Uterus (tissue), 4 donors: ENCODE data around the gene RIPOR2. TPM values are rescaled to one million over a fixed set of nuclear protein-coding genes. Genes with fewer than 3 reads are reported as not detected.

ENCODE experiments used
- DNase-seq, 2 donors: peaks; one replicate each; pipeline ENCODE4 v3.0.0-alpha.2; 2019 to 2020
- H3K27ac ChIP-seq, 2 donors: fragments of 200-600 bp; sonication (generic); 1 replicate in 1 of 2; 2 replicates in 1 of 2; pipeline ENCODE4 v1.5.1; 2016 to 2018
- H3K27me3 ChIP-seq, 2 donors: fragments of 200-600 bp; sonication (generic); one replicate each; pipeline ENCODE4 v1.5.1; 2018 to 2019; ENCODE audit warnings: control low read depth in 1 of 2
- H3K36me3 ChIP-seq, 2 donors: fragments of 200-600 bp; sonication (generic); one replicate each; pipeline ENCODE4 v1.5.1; 2019; ENCODE audit warnings: control low read depth in 1 of 2
- H3K4me1 ChIP-seq, 2 donors: fragments of 200-600 bp; sonication (generic); one replicate each; pipeline ENCODE4 v1.5.1; 2018 to 2019; ENCODE audit warnings: control low read depth in 1 of 2
- H3K4me3 ChIP-seq, 2 donors: fragments of 200-600 bp; sonication (generic); 1 replicate in 1 of 2; 2 replicates in 1 of 2; pipeline ENCODE4 v1.5.1; 2018 to 2019; ENCODE audit warnings: mild to moderate bottlenecking in 1 of 2
- H3K9me3 ChIP-seq, 2 donors: fragments of 200-600 bp; sonication (generic); one replicate each; pipeline ENCODE4 v1.5.1; 2019; ENCODE audit warnings: control low read depth in 1 of 2
- CTCF ChIP-seq, 4 experiments: fragments of 200-600 bp in 2 of 4; fragments of 450-650 bp in 2 of 4; sonication (generic) in 2 of 4; IDR thresholded peaks; one replicate each; pipeline ENCODE4 v1.5.1; 2016 to 2019; ENCODE audit warnings: antibody characterized with exemption in 4 of 4, mild to moderate bottlenecking in 2 of 4, moderate library complexity in 1 of 4
- POLR2A ChIP-seq, 2 donors: fragments of 450-650 bp; IDR thresholded peaks; one replicate each; pipeline ENCODE4 v1.6.1; 2016; ENCODE audit warnings: antibody characterized with exemption in 2 of 2, mild to moderate bottlenecking in 1 of 2, moderate library complexity in 1 of 2
- intact Hi-C: fragments of 100-400 bp; cut with DNase I; formaldehyde crosslinking; loops from one replicate; pipeline ENCODE4 v1.15.1; 2023; ENCODE audit warnings: low total_unique reads
- total RNA-seq, 4 donors: library from RNA; depleted of rRNA in 3 of 4; stranded (reverse); fragments of >200 nt in 3 of 4; gene quantifications; one replicate each; pipeline versions ENCODE4 v1.1.0 to v1.2.4, GENCODE V29; 2014 to 2023
- donor health status: DM: yes; HTN: yes; CAD: no.

The RIPOR2 gene
- total RNA-seq, 4 donors from 2014 or later = 29.0 to 106 (median 80.4) TPM

- Histone ChIP-seq H3K4me3 (no peak overlapping the region), H3K9me3 (no peaks in the 10 kb centered on the region), H3K36me3 (no peaks in the 10 kb centered on the region), H3K4me1 (no peaks in the 10 kb centered on the region), H3K27ac (no peak overlapping the region), H3K27me3 (no peaks in the 10 kb centered on the region)
- TF ChIP-seq CTCF (IDR thresholded peaks at IDR 0.05) (no peak), POLR2A (IDR thresholded peaks at IDR 0.05) (no peak)
- intact Hi-C loops = no loop called here
- no peak for DNase-seq
These were observed 113.1 kb downstream of the RIPOR2 start for GRCh38 chr6:24822696-24823095.

- H3K4me3 ChIP-seq = no peak overlapping the region
- H3K4me1 ChIP-seq = no peaks in the 10 kb centered on the region
- no peak for DNase-seq
- TF ChIP-seq POLR2A (IDR thresholded peaks at IDR 0.05) (no peak), CTCF (IDR thresholded peaks at IDR 0.05) (no peak)
- H3K9me3 ChIP-seq = no peaks in the 10 kb centered on the region
- intact Hi-C loops = no loop called here
- H3K27ac ChIP-seq = no peak overlapping the region
- H3K36me3 ChIP-seq = no peaks in the 10 kb centered on the region
- no peaks in the 10 kb centered on the region for H3K27me3 ChIP-seq
These were observed 113.8 kb downstream of the RIPOR2 start for GRCh38 chr6:24821860-24822444.

GRCh38 chr6:24818346-24818745, 117.4 kb downstream of the RIPOR2 start:
- H3K27ac ChIP-seq = no peak overlapping the region
- no peak for TF ChIP-seq POLR2A (IDR thresholded peaks at IDR 0.05)
- no peak for TF ChIP-seq CTCF (IDR thresholded peaks at IDR 0.05)
- H3K27me3 ChIP-seq = no peaks in the 10 kb centered on the region
- H3K4me1 ChIP-seq = no peaks in the 10 kb centered on the region
- no peaks in the 10 kb centered on the region for H3K9me3 ChIP-seq
- H3K36me3 ChIP-seq = no peaks in the 10 kb centered on the region
- H3K4me3 ChIP-seq = no peak overlapping the region
- DNase-seq = no peak
- intact Hi-C loops = no loop called here

- Histone ChIP-seq H3K9me3 (no peaks in the 10 kb centered on the region), H3K4me1 (no peaks in the 10 kb centered on the region), H3K27ac (no peak overlapping the region), H3K27me3 (no peaks in the 10 kb centered on the region), H3K4me3 (no peak overlapping the region), H3K36me3 (no peaks in the 10 kb centered on the region)
- intact Hi-C loops = no loop called here
- DNase-seq = no peak
- no peak for TF ChIP-seq POLR2A (IDR thresholded peaks at IDR 0.05)
- TF ChIP-seq CTCF (IDR thresholded peaks at IDR 0.05) = no peak
These were observed 126.0 kb downstream of the RIPOR2 start for GRCh38 chr6:24809728-24810127.

- intact Hi-C loops = no loop called here
- no peaks in the 10 kb centered on the region for H3K9me3 ChIP-seq
- H3K4me3 ChIP-seq = no peak overlapping the region
- H3K27me3 ChIP-seq = no peaks in the 10 kb centered on the region
- no peak for DNase-seq
- H3K4me1 ChIP-seq = no peaks in the 10 kb centered on the region
- no peak overlapping the region for H3K27ac ChIP-seq
- H3K36me3 ChIP-seq = no peaks in the 10 kb centered on the region
- TF ChIP-seq POLR2A (IDR thresholded peaks at IDR 0.05) = no peak
- TF ChIP-seq CTCF (IDR thresholded peaks at IDR 0.05) = no peak
These were observed 128.2 kb downstream of the RIPOR2 start for GRCh38 chr6:24807584-24807983.
